Stimulated activated CD4-positive, alpha-beta T cell treated with anti-CD3 and anti-CD28 coated beads, Interleukin-15, amount 100 ng/mL, for 48 hours (primary cell): Measurements from ENCODE around the gene LONRF3.

Experiments
- DNase-seq, 2 donors: peaks; one replicate each; pipeline ENCODE4 v3.0.0-alpha.2; 2020; ENCODE audit warnings: low read depth in 2 of 2

Gene LONRF3

DNA sequence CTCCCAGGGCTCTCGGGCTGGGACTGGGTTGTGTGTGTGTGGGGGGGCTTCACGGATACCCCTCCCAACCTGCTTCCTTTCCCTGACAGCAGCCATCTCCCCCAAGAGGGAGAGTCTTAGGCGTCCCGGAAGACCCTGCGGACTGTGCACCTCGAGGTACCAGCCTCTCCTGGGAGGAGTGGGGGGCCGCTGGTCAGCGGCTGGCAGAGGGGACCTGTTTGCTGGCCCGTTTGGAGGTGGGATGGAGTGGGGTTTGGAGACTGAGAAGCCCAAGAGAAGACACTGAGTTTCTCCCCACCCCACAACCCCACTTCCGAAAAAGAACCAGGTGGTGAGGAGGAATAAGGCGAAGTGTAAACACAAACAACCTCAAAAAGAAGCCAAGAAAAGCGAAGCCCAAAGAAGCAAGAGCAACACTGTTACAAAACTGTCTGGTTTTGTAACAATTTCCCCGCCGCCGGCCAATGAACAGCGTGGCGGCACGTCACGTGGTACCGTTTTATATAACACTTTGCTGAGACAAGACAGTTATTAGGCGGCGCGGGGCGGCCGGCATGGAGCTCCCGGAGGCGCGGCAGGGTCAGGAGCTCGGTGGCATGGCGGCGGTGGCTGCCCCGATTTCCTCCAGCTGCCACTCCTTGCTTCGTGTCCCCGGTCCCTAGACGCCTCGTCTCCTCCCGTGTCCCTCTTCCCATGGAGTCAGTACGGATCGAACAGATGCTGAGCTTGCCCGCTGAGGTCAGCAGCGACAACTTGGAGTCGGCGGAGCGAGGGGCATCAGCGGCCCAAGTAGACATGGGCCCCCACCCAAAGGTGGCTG, at the start of gene LONRF3:
TSS of gene LONRF3 (plus strand) at position 531 of the 820 bp plus-strand sequence. CDS start at position 694, 163 bp downstream.
- no peak for DNase-seq

- no peak for DNase-seq
Measured at GRCh38 chrX:118928151-118928550, 46.3 kb upstream of the LONRF3 start.

- DNase-seq, result no peak
Measured at GRCh38 chrX:118935352-118935751, 39.1 kb upstream of the LONRF3 start.

DNA sequence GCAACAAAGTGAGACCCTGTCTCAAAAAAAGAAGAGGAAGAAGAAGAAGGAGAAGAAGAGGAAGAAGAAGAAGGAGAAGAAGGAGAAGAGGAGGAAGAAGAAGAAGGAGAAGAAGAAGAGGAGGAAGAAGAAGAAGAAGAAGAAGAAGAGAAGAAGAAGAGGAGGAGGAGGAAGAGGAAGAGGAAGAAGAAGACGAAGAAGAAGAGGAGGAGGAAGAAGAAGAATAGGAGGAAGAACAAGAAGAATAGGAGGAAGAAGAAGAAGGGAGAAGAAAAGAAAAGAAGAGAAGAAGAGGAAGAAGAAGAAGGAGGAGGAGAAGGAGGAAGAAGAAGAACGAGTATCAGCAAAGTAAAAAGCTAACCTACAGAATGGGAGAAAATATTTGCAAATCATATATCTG, 33.3 kb upstream of the LONRF3 start:
- DNase-seq, result no peak

DNA sequence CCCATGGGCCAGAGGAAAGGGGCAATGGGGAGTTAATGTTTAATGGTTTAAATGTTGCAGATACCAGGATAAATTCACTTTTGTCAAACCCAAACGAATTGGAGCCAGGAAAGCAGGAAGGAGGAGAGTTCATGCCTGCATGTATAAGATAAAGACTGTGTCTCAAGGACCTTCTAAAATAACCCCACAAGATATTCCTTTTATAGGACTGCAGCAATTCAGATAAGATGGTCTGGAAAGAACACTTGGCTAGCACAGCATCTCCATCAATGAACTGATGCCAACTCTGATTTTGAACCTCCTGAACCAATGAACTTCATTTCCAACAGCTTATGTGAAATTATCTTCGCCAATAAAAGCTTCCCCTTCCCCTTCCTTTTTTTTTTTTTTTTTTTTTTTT, 31.3 kb upstream of the LONRF3 start:
- DNase-seq, result no peak

DNA sequence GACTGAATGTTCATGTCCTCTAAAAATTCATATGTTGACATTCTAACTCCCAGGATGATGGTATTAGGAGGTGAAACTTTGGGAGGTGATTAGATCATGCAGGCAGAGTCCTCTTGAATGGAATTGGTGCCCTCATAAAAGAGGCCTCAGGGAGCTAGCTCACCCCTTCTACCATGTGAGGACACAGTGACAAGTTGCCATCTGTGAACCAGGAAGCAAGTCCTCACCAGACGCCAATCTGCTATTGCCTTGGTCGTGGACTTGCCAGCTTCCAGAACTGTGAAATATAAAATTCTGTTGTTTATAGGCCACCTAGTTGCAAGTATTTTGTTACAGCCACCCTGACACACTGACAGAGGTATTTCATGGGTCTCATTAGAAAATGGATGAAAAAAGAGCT, 28.5 kb upstream of the LONRF3 start:
- no peak for DNase-seq

GRCh38 chrX:118948270-118948669, 26.1 kb upstream of the LONRF3 start:
- no peak for DNase-seq

GRCh38 chrX:118961866-118962560, 12.4 kb upstream of the LONRF3 start:
- no peak for DNase-seq

GRCh38 chrX:118963159-118963558, 11.3 kb upstream of the LONRF3 start:
- DNase-seq, result no peak

DNA sequence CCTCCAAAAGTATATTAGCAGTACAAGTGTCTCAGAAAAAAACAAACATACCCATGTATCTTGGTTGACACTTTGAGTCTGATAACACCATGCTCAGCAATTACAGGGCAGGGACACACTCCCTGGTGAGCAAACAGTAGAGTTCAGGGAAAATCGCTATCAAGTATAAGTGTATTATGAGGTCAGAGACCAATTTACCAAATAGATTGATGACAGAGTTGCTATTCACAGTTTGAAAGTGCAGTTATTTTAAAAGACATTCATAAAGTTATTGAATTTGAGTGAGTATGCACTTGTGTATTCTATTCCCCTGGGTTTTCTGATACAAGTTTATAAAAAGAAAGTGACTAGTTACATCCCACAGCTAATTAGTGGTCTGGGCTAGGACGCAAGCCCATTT, 10.2 kb upstream of the LONRF3 start:
- DNase-seq, result no peak

DNA sequence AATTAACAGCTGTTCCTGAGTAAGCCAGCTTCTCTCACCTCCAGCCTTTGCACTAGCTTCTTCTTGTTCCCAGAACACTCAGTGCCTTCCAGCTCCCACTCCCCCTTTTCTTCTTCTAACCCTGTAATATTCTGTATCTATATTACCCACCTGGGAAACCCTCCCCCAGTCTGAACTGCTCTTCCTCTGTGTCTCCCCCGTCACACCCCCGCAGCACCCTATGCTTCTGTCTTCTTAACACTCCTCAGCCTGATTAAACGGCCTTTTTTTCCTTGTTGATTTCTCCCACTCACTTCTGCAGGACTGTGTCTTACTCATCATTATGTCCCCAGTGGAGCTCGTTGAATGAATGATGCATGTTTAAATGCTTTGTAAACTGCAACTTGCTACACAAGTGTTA, 9.0 kb upstream of the LONRF3 start:
- no peak for DNase-seq

DNA sequence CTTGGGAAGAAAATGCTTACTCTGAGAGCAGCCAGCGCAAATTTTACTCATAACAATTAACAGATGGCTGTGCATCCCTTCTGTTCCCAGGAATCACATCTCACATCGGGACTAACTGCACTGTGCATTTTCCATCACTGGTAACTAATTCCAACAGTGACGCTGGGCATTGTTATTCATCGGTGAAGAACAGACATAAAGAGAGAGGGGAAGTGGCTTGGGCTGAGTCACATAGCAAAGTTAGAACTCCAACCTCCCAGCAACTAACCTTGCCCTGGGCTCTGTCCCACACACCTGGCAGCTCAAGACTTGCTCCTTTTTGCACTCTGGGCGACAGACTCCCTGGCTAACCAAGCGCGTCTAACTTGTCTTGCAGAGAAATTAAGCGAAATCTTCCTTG, 6.4 kb upstream of the LONRF3 start:
- DNase-seq, result no peak

GRCh38 chrX:118971552-118971951, 2.9 kb upstream of the LONRF3 start:
- no peak for DNase-seq

GRCh38 chrX:118973389-118974087, 880 bp upstream of the LONRF3 start:
- DNase-seq, result no peak

DNA sequence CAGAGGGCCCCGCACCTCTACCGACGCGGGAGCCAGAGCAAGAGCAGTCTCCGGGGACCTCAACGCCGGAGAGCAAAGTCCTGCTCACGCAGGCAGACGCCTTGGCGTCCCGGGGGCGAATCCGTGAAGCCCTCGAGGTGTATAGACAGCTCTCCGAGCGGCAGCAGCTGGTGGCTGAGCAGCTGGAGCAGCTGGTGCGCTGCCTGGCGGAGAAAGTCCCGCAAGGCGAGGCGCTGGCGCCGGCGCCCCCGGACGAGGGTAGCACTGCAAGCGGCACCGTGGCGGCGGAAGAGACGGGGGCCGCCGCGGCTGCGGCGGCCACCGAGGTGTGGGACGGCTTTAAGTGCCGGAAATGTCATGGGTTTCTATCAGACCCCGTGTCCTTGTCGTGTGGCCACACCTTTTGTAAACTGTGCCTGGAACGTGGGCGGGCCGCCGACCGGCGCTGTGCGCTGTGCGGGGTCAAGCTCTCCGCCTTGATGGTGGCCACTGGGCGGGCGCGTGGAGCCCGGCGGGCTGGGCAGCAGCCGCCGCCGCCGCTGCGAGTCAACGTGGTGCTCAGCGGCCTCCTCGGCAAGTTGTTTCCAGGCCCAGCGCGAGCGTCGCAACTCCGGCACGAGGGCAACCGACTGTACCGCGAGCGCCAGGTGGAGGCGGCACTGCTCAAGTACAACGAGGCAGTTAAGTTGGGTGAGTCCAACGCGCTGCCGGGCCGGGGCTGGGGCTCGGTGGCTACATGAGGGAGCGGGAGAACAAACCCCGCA, 672 bp downstream of the LONRF3 start:
- no peak for DNase-seq

DNA sequence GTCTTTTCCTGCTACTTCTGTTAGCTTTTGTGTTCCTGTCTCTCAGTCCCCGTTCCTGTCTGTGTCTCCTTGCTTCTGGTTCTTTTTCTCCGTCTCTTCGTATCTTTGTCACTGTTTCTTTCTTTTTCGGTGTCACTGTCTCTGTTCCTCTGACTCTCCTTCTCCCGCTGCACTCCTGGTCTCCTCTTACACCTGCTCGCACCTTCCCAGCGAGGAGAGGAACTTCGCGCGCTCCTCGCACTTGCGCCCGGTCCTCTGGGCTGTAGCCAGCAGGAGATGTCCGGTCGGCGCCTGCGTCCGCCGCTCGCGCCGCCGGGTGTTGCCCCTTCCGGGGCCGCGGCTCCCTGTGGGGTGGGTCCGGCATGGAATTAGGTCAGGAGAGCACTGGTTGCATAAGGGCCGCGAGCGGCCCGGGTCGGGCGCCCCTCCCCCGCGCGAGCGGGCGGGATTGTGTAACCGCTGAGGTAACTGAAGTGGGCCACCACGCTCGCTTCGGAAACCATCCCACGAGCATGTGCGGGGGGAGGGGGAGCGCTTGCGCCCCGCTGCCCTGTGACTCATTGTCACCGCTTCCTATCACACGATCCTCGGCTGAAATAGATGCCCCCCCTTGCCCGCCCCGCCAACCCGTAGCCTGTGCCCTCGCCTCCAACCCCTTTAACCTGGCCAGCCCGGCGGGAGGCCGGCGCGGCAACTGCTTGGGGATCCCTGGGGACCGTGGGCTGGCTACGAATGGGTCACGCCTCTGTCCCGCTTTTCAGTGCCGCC, 1.6 kb downstream of the LONRF3 start:
- peak in 1 of 2 donors; percentile 31 for DNase-seq

GRCh38 chrX:118976599-118977340, 2.4 kb downstream of the LONRF3 start:
- no peak for DNase-seq

DNA sequence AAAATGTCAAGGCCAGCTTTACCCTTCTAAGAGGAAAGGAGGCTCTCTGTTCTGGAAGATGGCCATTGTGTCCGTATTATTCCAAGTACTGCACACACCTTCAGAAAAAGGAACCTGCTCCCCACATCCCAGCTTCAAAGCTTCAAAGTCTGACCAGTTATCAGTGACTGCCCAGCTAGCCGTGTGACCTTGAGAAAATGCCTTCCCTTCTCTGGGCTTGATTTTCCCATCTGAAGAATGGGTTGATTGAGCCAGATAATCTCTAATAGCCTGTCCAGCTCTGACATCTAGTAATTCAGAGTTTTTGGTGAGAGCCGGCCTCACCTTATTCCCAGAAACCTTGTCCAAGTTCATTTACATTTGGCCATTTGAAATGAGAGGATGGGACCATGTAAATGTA, 3.0 kb downstream of the LONRF3 start:
- DNase-seq, result no peak

DNA sequence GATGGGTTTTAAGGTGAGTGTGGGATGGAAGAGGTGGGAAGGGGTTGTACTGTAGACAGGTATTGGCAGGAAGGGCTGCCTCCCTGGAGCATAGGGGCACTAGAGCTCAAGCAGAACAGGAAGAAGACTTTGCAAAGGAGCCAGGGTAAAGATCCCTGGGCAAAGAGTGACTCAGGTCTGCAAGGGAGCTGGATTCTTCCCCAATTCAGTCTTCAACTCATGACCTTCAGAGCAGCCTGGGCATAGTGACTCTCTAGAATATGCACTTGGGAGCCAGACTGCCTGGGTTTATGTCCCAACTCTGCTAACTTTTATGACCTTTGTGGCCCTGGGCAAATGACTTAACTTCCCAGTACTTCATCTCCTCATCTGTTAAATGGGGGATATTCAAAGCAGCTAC, 4.0 kb downstream of the LONRF3 start:
- no peak for DNase-seq

- DNase-seq, result no peak
Measured at GRCh38 chrX:118980761-118981160, 6.3 kb downstream of the LONRF3 start.
